GM18526 (cell line): Measurements from ENCODE around the gene SERPINI2.

Source experiments
- POLR2A ChIP-seq: IDR thresholded peaks from 3 replicates; pipeline ENCODE4 v1.6.1; 2011; ENCODE audit not compliant: insufficient read length; ENCODE audit errors: extremely low read depth

Gene SERPINI2, protein sequence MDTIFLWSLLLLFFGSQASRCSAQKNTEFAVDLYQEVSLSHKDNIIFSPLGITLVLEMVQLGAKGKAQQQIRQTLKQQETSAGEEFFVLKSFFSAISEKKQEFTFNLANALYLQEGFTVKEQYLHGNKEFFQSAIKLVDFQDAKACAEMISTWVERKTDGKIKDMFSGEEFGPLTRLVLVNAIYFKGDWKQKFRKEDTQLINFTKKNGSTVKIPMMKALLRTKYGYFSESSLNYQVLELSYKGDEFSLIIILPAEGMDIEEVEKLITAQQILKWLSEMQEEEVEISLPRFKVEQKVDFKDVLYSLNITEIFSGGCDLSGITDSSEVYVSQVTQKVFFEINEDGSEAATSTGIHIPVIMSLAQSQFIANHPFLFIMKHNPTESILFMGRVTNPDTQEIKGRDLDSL

DNA sequence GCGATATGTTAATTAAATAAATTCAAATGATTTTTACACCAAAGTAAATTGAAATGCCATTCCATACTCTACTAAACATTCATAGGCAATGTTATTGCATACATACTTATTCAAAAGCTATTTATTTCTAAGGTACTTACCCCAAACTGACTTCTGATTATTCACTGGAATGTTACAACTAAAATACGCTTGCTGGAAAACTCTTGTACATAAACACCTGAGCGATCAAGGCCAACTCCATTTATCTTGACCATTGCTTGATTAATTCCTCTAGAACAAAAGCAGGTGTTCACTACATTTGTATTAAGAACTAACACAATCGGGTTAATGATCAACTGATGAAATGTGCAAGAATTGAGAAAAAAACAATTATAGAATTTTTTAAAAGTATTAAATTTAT is at the start of gene SERPINI2:
Gene SERPINI2, minus strand, starts transcription at position 180 of the 400 bp plus-strand sequence. CDS start 2,208 bp downstream, outside the sequence.
- no peak for TF ChIP-seq POLR2A

DNA sequence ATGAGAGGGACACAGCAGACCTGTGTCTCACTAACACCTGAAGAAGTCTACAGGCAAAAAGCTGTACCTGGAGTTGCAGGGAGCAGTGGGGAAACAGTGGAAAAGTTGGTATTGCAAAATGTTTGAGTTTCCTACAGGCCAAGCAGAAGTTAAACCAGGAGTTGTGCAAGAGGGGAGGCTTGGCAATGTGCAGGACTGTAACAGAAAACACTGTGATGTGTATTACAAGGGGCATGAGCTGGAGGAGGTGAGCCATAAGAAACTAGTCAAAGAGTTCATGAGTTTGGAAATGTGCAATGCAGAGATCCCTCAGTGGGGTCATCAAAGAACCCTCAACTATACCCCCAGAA is 47.1 kb upstream of the SERPINI2 start:
- TF ChIP-seq POLR2A: no peak

DNA sequence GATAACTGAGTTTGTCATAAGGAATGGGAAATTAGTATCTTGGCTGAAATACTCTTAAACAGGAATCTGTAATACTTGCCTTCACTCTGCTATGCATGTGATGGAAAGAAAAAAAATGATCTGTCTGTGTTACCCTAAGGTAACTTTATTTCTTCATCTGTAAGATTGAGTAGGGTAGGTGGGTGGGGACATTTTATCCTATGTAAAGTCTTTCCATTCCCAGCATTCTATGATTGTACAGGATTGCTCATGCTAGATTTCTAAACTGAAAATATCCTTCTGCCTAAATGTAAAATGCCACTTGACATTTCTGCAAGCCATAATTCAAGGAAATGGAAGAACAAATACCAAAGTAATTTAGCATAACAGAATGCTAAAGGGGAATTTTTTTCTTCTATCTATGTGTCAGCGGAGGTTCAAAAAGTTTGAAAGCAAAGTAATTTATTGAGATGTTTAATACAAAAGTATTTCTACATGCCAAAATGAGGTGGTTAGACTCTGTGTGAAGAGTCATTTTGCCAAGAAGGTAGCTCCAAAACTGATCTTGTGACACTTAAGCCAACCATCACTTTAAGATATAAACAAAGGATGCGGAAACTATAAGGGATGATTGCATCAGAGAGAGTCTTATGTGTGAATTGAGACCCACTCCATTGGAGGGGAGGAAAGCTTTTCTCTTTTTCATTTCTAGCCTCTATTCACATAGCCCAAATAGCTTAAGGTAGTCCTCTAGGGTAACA is 46.6 kb upstream of the SERPINI2 start:
- no peak for TF ChIP-seq POLR2A

DNA sequence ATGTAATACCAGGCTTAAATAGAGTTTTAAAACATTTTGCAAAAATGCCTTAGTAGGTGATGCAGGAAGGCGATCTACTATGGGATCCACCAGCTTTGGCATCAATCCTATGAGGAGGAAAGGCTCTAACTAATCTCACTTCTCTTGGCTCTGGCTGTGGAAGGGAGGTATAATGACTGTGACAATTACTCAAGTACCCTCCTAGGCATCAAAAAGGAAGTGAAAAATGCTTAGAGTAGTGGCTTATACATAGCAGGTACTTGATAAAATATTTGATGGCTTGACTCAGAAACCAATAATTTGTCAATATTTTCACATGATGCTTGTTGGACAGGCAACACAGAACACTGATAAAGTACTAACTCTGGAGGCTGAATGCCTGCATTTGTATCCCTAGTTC is 34.1 kb upstream of the SERPINI2 start:
- TF ChIP-seq POLR2A: no peak

DNA sequence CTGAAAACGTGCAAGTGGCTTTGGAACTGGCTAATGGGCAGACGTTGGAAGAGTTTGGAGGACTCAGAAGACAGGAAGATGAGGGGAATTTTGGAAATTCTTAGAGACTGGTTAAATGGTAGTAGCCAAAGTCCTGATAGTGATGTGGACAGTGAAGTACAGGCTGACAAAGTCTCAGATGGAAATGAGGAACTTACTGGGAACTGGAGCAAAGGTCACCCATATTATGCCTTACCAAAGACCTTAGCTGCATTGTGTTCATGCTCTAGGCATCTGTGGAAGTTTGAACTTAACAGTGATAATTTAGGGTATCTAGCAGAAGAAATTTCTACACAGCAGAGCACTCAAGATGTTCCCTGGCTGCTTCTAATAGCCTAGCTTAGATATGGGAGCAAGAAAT is 28.6 kb upstream of the SERPINI2 start:
- TF ChIP-seq POLR2A: no peak

DNA sequence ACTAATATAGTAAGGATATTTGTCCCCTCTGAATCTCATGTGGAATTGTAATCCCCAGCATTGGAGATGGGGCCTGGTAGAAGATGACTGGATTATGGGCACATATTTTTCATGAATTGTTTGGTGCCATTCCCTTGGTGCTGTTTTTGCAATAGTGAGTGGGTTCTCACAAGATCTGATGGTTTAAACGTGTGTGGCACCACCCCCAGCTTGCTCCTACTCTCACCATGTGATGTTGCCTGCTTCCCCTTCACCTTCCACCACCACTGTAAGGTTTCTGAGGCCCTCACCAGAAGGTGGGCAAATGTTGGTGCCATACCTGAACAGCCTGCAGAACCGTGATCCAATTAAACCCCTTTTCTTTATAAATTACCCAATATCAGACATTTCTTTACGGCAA is 28.1 kb upstream of the SERPINI2 start:
- no peak for TF ChIP-seq POLR2A

DNA sequence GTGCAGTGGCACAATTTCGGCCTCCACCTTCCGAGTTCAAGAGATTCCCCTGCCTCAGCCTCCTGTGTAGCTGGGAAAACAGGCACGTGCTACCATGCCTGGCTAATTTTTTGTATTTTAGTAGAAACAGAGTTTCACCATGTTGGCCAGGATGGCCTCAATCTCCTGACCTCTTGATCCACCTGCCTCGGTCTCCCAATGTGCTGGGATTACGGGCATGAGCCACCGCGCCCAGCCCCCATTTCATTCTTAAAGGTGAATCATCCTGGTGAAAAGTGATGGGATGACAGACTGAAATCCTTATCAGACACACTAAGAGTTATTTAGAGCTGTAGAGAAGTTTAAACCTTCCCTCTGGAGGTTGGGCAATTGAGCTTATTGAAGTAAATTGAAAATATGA is 24.1 kb upstream of the SERPINI2 start:
- TF ChIP-seq POLR2A: no peak

DNA sequence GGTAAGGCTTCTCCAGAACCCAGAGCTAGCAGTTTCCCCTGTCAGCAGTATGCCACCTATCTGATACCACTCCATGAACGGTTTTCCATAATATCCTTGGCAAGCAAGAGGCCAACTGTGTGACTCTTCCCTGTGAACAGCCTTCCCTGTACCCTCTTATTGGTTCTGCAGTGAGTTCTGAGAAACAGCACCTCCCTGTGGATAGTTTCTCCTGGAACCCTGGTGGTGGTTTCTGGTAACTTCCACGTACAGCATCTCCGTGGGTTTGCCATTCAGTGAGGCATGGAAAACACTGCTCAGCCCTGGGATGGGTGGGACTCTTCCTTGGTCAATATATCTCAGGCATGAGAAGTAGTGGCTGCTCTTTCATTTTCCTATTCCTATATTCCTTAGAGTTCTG is 19.4 kb upstream of the SERPINI2 start:
- TF ChIP-seq POLR2A: no peak

DNA sequence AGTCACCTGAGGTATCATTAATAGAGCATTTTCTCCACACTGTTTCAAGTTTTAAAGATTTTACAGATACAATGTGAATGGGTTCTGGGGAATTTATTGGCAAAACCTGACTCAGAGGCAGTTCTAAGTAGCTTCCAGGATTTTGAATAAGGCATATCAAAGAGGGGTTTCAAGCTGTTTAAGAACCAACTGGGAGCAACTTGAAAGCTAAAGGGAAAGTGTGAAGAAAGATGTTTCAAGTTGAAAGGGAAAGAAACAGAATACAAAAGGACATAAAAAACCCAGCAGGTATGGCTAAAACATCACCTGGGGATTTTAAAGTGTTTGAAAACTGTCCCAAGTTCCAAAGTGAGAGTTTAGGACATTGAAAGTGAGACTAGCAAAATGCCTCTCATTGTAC is 17.8 kb upstream of the SERPINI2 start:
- no peak for TF ChIP-seq POLR2A

DNA sequence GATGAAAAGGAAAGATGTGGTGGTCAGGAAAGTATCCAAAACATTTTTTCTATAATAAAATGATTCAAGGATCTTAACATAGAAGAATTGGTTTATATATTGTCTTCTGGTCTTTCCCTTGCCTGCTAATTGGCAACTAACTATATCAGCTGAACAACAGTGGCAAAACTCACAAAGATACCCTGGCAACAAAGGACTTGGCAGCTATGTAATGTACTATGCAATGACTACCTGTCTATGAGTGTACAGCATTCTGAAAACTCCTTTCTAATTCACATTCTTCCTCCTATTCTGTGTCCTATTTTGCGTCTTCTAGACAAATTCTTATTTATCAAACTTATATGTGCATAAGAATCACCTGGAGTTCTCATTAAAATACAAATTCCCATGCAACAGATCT is 15.7 kb upstream of the SERPINI2 start:
- no peak for TF ChIP-seq POLR2A

DNA sequence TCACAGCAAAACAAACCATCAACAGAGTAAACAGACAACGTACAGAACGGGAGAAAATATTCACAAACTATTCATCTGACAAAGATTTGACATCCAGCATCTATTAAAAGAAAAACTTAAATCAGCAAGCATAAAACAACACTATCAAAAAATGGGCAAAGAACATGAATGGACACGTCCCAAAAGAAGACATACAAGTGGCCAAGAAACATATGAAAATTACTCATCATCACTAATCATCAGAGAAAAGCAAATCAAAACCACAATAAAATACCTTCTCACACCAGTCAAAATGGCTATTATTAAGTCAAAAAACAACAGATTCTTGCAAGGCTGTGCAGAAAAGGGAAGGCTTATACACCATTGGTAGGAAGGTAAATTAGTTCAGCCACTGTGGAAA is 13.7 kb upstream of the SERPINI2 start:
- TF ChIP-seq POLR2A: no peak

DNA sequence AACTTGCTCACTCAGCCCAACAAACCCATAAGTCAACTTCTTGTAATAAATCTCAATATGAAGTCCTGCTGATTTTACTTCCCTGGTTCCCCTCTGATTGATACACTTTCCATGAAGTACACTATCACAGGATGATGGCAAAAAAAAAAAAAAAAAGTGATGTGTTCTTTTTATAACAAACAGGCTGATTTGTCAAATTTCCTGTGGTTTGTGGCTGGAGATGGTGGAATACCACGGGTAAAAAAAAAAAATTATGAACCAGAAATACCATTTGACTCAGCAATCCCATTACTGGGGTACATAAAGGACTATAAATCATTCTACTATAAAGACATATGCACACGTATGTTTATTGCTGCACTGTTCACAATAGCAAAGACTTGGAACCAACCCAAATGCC is 10.7 kb upstream of the SERPINI2 start:
- no peak for TF ChIP-seq POLR2A

DNA sequence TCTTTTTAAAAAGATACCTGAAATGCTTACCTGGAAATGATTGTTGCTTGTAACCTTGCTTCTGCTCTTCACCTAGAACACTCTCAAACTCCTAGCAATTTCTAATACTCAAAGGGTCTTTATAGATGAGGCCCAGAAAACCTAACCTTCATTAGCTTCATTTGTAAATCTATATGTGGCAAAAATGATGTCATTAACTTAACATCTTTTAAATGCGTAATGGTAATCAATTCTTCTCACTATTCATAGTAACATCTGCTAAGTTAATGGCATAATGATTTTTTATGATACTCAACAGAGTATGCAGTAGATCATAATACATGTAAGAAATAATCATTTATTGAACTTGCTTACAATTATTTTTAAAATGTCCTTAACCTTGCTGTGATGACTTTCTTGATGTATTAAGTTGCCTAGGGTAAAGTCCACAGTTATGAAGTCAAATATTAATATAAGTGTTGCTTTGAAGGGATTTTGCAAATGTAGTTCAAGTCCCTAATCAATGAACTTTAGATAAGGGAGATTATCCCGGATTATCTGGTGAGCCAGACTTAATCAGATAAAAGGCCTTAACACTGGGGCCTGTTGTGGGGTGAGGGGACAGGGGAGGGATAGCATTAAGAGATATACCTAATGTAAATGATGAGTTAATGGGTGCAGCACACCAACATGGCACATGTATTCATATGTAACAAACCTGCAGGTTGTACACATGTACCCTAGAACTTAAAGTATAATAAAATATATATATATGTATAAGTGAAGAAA is 10.1 kb upstream of the SERPINI2 start:
- TF ChIP-seq POLR2A: no peak

DNA sequence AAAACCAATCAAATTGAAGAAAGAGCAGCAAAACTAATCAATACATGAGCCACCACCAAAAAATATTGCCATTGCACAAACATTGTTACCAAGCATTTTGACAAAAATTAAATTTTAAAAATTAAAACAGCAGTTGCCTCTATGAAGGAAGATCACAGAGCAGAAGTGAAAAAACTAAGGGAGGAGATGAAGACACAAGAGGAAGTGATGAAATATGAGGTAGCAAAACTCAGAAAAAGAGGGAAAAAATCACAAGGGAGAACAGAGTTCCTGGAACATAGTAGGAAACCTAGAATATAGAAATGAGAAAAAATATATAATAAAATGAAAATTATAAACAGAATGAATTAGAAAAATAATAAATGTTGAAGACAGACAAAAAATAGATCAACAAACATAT is 7.3 kb upstream of the SERPINI2 start:
- TF ChIP-seq POLR2A: no peak

DNA sequence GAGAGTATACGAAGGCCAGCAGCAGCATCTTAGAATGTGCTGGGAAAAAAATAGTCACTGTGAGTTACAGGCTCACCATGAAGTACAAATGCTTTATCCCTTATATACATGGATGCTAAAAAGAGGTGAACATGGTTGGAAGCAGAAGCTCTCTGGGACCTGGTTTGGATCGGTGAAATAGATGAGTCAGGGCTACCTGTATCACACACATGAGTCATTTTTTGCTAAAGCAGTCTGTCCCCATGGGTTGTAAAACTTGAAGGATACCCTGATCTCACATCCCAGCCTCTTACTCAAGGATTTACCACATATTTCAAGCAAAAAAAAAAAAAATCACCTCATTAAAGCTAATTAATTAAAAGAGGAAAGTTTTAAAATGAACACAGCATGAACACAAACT is 6.9 kb upstream of the SERPINI2 start:
- no peak for TF ChIP-seq POLR2A

DNA sequence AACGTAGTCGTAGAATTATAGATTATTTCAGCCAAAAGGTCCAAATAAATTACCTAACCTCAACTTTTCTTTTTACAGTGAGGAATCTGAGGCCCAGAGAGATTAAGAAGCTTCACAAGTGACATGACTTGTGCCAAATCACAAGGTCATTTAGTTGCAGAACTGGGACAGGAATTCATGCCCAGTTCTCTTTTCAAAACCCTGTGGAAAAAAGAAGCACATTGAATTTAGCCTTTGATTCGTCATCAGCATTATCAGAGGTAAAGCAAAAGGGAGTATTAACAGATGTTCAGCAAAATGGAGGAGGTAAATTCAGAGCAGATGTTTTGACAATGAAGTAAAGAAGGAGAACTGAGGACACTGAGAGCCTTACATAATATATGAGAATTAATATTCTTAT is 4.5 kb downstream of the SERPINI2 start:
- no peak for TF ChIP-seq POLR2A
